AG20443 (cell line): Measurements from ENCODE around the gene ABTB2.
A peak's percentile ranks its signal among the peaks of the same experiment; 100 is the strongest.

Source experiments
- DNase-seq: peaks from one replicate; pipeline ENCODE4 v3.0.0; 2012; ENCODE audit warnings: low spot score, mixed read lengths

The ABTB2 gene

GRCh38 chr11:34148504-34149165, 209.2 kb downstream of the ABTB2 start:
- no peak for DNase-seq

- no peak for DNase-seq
Observed at GRCh38 chr11:34147581-34147980, 210.2 kb downstream of the ABTB2 start.

GRCh38 chr11:34146866-34147265, 210.9 kb downstream of the ABTB2 start:
- DNase-seq = no peak

- no peak for DNase-seq
Observed at GRCh38 chr11:34146411-34146810, 211.4 kb downstream of the ABTB2 start.

GRCh38 chr11:34145847-34146381, 211.9 kb downstream of the ABTB2 start:
- no peak for DNase-seq

- DNase-seq = no peak
Observed at GRCh38 chr11:34145073-34145472, 212.7 kb downstream of the ABTB2 start.

- DNase-seq = no peak
Observed at GRCh38 chr11:34143048-34143447, 214.8 kb downstream of the ABTB2 start.

GRCh38 chr11:34140149-34140548, 217.7 kb downstream of the ABTB2 start:
- no peak for DNase-seq

GRCh38 chr11:34139346-34139745, 218.5 kb downstream of the ABTB2 start:
- no peak for DNase-seq

GRCh38 chr11:34136420-34136819, 221.4 kb downstream of the ABTB2 start:
- no peak for DNase-seq

GRCh38 chr11:34135439-34135838, 222.4 kb downstream of the ABTB2 start:
- no peak for DNase-seq

- DNase-seq = no peak
Observed at GRCh38 chr11:34134765-34135164, 223.0 kb downstream of the ABTB2 start.

GRCh38 chr11:34132261-34132965, 225.4 kb downstream of the ABTB2 start:
- DNase-seq = no peak

- no peak for DNase-seq
Observed at GRCh38 chr11:34128824-34129223, 229.0 kb downstream of the ABTB2 start.

- DNase-seq = no peak
Observed at GRCh38 chr11:34126959-34127848, 230.6 kb downstream of the ABTB2 start.

GRCh38 chr11:34124885-34125668, 232.7 kb downstream of the ABTB2 start:
- no peak for DNase-seq

GRCh38 chr11:34120651-34121050, 237.2 kb downstream of the ABTB2 start:
- DNase-seq = no peak

GRCh38 chr11:34114471-34114870, 243.3 kb downstream of the ABTB2 start:
- DNase-seq = no peak

- DNase-seq = no peak
Observed at GRCh38 chr11:34114014-34114413, 243.8 kb downstream of the ABTB2 start.

- no peak for DNase-seq
Observed at GRCh38 chr11:34111722-34112270, 246.0 kb downstream of the ABTB2 start.

- peak; percentile 17 for DNase-seq
Observed at GRCh38 chr11:34105957-34106504, 251.8 kb downstream of the ABTB2 start.
